Measurements from ENCODE around the gene SIAH1. TPM values are rescaled to one million over a fixed set of nuclear protein-coding genes. Genes with fewer than 3 reads are reported as not detected.

SIAH1 gene
- total and polyA plus RNA-seq, 9 of the 15 experiments (the other 6 are each of a cell fraction or from before 2014, with no cell fraction given) = 4.1 to 14.3 (median 12.5) TPM

- TF ChIP-seq REST (IDR thresholded peaks at IDR 0.05; ENCODE audit: borderline replicate concordance) = no peak
- no peak for TF ChIP-seq REST (CRISPR knock-in tag; IDR thresholded peaks at IDR 0.05; ENCODE audit: low read depth)
- no peak for TF ChIP-seq GTF3C2 (IDR thresholded peaks at IDR 0.05; ENCODE audit: borderline replicate concordance, extremely low read depth, insufficient read length)
- no peak for TF ChIP-seq NELFE (IDR thresholded peaks at IDR 0.05; ENCODE audit: insufficient read depth, insufficient read length)
- TF ChIP-seq MNT (conservative IDR thresholded peaks at IDR 0.05) = no peak; a peak in 2 of 4 replicates
- TF ChIP-seq HDGF (IDR thresholded peaks at IDR 0.05) = 0 out of 2 replicates have a peak, but pooled peaks have one; percentile 57
- peak; percentile 18; the same call in 1 of the 2 replicates for TF ChIP-seq ZBTB17 (CRISPR knock-in tag; IDR thresholded peaks at IDR 0.05)
- TF ChIP-seq MTA1 (IDR thresholded peaks at IDR 0.05; ENCODE audit: borderline replicate concordance) = no peak
- no peak for TF ChIP-seq ZBTB9 (CRISPR knock-in tag; IDR thresholded peaks at IDR 0.05)
- TF ChIP-seq PHF8 (IDR thresholded peaks at IDR 0.05; ENCODE audit: borderline replicate concordance, low read length) = peak; percentile 56; the same call in 1 of the 2 replicates
- no peak for TF ChIP-seq SMARCA5 (IDR thresholded peaks at IDR 0.05)
- TF ChIP-seq FOXA3 (CRISPR knock-in tag; conservative IDR thresholded peaks at IDR 0.05 in 1 of 2, IDR thresholded peaks at IDR 0.05 in 1 of 2) = no peak
- no peak for TF ChIP-seq STAG1 (CRISPR knock-in tag; IDR thresholded peaks at IDR 0.05; ENCODE audit: borderline replicate concordance)
These were observed 19.5 kb downstream of the SIAH1 start (continued) for GRCh38 chr16:48365601-48366164.

Measured in K562 (cell line).